ENCODE results near the gene WIPI1.

Gene WIPI1

DNA sequence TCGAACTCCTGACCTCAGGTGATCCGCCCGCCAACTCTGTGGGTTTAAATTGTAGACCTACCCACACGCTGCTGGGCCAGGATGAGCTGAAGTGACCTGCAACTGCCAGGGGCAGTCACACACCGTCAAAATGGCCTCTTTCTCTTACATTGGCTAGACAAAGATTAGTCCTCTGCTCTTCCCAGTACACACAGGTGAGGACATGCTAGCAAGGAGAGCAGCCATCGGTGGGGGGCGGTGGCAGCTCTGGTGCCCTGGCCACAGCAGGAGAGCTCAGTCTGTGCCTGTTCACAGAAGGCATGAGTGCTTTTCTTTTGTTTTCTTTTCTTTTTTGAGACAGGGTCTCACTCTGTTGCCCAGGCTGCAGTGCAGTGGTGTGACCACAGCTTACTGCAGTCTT lies 29.7 kb downstream of the WIPI1 start:
- H3K4me3 ChIP-seq (ENCODE audit: low read depth, low read length): no peak overlapping the region
- no peak for DNase-seq (ENCODE audit: low read depth, low spot score)
- in situ Hi-C loops (cut with HindIII; ENCODE audit: low sequenced_read_pairs): no loop called here
- TF ChIP-seq, protein P1, sequence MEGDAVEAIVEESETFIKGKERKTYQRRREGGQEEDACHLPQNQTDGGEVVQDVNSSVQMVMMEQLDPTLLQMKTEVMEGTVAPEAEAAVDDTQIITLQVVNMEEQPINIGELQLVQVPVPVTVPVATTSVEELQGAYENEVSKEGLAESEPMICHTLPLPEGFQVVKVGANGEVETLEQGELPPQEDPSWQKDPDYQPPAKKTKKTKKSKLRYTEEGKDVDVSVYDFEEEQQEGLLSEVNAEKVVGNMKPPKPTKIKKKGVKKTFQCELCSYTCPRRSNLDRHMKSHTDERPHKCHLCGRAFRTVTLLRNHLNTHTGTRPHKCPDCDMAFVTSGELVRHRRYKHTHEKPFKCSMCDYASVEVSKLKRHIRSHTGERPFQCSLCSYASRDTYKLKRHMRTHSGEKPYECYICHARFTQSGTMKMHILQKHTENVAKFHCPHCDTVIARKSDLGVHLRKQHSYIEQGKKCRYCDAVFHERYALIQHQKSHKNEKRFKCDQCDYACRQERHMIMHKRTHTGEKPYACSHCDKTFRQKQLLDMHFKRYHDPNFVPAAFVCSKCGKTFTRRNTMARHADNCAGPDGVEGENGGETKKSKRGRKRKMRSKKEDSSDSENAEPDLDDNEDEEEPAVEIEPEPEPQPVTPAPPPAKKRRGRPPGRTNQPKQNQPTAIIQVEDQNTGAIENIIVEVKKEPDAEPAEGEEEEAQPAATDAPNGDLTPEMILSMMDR (IDR thresholded peaks at IDR 0.05; ENCODE audit: low read depth, low read length): no peak

DNA sequence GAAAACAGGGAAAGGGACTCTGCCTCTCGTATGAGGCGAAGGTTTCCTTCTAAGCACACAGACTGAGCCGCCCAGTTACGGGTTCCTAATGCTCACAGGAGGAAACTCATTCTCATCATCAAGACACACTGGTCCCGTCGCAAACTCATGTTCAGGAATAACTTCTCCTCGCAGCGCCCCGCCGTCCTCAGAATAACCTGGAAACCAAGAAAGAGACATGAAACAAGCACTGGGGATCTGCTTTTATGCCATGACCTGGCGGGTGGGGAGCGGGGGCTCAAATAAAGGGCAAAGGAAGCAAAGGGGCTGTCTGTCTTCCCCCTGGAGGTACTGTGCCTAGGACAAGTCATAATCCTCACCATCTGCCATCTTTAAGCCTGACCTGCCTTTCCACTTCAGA lies 31.3 kb downstream of the WIPI1 start:
- in situ Hi-C loops (cut with HindIII; ENCODE audit: low sequenced_read_pairs): no loop called here
- DNase-seq (ENCODE audit: low read depth, low spot score): no peak
- H3K4me3 ChIP-seq (ENCODE audit: low read depth, low read length): no peak overlapping the region
- TF ChIP-seq, protein P1 (IDR thresholded peaks at IDR 0.05; ENCODE audit: low read depth, low read length): no peak

DNA sequence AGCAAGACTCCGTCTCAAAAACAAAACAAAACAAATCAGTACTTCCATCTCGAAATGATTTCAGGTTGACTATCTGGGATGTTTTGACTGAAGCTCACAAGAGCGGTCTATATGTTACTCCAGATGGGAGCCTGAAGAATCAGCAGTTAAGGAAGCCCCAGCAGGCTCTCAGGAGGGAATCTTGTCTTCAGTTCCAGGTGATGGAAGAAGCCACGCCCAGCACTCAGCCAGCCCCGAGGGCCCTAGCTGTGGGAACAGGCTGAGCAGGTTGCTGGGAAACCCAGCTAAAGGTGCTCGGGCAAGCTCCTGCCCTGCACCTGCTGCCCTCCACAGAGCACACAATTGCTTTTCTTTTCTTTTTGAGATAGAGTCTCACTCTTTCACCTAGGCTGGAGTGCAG lies 32.4 kb downstream of the WIPI1 start:
- H3K4me3 ChIP-seq (ENCODE audit: low read depth, low read length): no peak overlapping the region
- TF ChIP-seq, protein P1 (IDR thresholded peaks at IDR 0.05; ENCODE audit: low read depth, low read length): no peak
- in situ Hi-C loops (cut with HindIII; ENCODE audit: low sequenced_read_pairs): no loop called here
- no peak for DNase-seq (ENCODE audit: low read depth, low spot score)

DNA sequence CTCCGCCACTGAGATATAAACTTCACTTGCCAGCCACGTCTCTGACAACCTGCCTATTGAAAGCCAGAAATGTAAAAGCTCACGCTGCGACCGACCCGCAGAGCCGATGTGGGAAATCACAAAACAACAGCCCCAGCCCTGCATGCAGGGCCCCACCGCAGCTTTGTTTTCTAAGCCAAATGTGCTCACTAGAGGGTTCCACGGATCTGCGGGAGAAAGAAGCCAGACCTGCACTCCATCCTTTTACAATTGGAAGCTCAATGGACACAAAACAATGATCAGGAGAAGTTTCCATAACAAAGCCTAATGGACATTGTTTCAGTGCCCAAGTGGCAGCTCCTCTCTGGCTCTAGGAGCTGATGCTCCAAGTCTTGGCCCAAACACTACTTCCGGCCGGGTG lies 33.1 kb downstream of the WIPI1 start:
- in situ Hi-C loops (cut with HindIII; ENCODE audit: low sequenced_read_pairs): no loop called here
- TF ChIP-seq, protein P1 (IDR thresholded peaks at IDR 0.05; ENCODE audit: low read depth, low read length): no peak
- no peak overlapping the region for H3K4me3 ChIP-seq (ENCODE audit: low read depth, low read length)
- no peak for DNase-seq (ENCODE audit: low read depth, low spot score)

DNA sequence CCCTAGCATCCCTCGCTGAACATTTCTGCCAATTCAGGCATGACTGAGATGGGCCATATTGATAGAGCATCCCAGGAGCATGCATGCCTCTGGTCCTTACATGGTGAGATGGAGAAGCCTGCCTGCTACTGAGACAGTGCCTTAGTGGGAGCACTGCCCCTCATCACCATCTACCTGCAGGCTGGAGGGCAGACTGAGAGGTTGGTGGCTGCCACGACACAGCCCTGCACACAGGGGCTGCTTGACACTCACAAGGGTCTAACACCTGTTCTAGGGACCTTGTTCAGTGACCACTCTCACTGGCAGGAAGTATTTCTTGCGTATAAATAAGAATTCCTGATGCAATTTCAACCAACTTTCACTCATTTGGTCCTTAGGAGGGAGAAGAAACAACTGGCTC lies 34.0 kb downstream of the WIPI1 start:
- in situ Hi-C loops (cut with HindIII; ENCODE audit: low sequenced_read_pairs): no loop called here
- H3K4me3 ChIP-seq (ENCODE audit: low read depth, low read length): no peak overlapping the region
- TF ChIP-seq, protein P1 (IDR thresholded peaks at IDR 0.05; ENCODE audit: low read depth, low read length): no peak
- no peak for DNase-seq (ENCODE audit: low read depth, low spot score)

DNA sequence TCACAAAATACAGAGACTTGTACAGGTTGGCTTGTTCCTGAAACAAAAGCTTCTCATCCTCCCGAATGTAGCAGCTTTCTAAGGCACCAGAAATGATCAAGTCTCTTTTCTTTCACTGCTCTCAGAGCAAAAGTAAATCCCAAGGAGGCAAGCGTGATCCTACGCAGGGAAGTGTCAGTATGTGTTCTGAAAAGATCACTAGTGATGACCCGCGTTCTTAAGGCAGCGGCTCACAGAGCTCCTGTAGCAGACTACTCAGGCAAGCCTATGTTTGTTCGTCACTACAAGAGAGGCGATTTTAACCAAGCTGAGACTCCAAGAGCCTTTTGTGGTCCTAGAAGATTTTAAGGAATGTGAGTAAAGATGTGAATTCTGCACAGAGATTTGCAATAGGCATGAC lies 34.5 kb downstream of the WIPI1 start:
- no peak for DNase-seq (ENCODE audit: low read depth, low spot score)
- no peak overlapping the region for H3K4me3 ChIP-seq (ENCODE audit: low read depth, low read length)
- TF ChIP-seq, protein P1 (IDR thresholded peaks at IDR 0.05; ENCODE audit: low read depth, low read length): no peak
- in situ Hi-C loops (cut with HindIII; ENCODE audit: low sequenced_read_pairs): no loop called here

DNA sequence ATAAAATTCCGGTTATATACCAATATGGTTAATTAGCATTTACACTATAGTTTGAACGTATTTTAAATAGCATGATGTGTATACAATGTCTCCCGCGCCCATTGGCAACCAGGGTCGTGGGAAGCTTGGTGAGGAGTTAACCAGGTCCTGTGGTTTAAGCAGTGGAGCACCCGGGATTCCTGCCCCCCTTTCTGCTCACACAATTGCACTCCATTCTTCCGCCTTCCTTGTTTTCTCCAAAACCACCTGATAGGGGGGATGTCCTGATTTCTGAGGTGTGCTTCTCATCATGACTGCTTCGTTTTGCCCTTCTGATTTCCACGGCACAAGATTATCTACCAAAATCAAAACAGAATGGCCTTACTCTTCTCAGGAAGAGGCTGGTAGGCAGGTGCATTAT lies 35.8 kb downstream of the WIPI1 start:
- TF ChIP-seq, protein P1 (IDR thresholded peaks at IDR 0.05; ENCODE audit: low read depth, low read length): no peak
- DNase-seq (ENCODE audit: low read depth, low spot score): no peak
- in situ Hi-C loops (cut with HindIII; ENCODE audit: low sequenced_read_pairs): no loop called here
- no peak overlapping the region for H3K4me3 ChIP-seq (ENCODE audit: low read depth, low read length)

Data from astrocyte of the spinal cord (primary cell).